Measurements from ENCODE around the gene ADCK2.
"Not testable (repeated sequence)": the region's sequence is repeated elsewhere in the genome, so short reads cannot be mapped to it uniquely, and the experiment has no call there.

The ADCK2 gene

DNA sequence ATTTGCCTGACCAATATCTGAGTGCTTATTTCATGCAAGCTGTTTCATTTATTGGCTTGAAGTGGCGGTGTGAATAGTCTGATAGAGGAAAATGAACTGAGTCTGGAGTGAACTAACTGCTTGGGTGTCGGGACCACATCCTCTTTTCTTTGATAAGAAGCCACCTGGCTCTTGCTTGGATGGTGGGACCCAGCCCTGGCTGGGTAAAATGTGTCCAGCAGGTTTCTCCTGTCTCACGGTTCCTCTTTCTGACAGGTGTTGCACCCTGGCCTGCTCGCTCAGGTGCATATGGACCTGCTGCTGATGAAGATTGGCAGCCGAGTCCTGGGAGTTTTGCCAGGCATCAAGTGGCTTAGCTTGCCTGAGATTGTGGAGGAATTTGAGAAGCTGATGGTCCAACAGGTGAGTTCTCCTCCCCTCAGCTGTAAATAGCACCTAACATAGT is 1.6 kb downstream of the ADCK2 start:
- no peak for DNase-seq

DNA sequence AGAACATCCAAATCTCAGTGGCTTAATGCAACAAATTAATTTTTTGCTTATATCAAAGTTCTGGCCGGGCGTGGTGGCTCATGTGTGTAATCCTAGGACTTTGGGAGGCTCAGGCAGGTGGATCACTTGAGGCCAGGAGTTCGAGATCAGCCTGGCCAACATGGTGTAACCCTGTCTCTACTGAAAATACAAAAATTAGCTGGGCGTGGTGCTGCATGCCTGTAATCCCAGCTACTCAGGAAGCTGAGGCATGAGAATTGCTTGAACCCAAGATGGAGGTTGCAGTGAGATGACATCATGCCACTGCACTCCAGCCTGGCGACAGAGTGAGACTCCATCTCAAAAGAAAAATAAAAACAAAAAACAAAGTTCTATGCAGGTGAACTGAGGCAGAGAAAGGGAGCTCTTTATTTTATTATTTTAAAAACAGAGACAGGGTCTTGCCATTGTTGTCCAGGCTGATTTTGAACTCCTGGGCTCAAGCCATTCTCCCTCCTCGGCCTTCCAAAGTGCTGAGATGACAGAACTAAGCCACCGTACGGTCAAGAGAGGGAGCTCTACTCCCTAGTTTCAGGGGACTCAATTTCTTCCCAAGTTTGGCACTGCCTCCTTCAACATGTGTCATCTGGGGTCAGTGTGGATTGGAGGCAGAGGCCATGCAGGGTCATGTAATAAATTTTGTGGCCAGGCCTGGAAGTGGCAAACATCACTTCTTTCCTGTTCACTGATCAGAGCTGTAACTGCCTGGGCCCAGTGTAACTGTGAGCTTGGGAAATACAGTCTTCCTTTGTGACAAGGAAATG is 2.4 kb downstream of the ADCK2 start:
- DNase-seq, result peak; percentile 57

DNA sequence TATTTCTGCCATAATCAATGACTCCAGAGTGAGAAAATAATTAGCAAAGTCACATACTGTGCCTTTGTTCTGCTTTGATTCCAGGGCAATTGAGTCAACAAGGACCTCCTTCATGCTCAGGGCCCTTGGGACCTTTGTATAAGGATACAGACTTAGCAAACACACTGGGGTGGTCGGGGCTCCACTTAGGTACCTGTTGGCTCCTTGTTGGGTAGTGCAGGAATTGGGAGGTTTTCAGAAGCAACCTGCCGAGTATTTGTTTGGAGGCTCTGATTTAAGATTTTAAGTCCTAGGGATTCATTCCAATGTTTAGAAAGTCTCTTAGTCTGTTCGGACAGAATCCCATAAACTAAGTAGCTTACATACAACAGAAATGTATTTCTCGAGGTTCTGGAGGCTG is 3.0 kb downstream of the ADCK2 start:
- DNase-seq, result no peak

DNA sequence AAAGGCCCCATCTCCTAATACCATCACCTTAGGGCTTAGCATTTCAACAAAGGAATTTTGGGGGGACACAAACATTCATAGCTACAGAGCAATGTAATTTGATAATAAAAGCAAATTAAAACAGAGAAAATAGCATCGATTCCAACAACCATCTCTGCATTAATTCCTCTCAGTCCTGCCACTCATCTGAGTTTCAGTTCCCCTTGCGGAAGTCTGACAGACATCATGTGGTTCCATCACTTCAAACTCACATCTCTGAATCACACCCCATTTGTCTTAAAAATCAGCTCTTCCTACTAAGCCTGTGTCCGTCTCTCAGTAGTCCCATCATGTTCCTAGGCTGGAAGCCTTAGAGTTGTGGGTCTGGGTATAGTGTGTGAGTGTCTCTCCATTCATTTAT is 3.6 kb downstream of the ADCK2 start:
- DNase-seq, result no peak

DNA sequence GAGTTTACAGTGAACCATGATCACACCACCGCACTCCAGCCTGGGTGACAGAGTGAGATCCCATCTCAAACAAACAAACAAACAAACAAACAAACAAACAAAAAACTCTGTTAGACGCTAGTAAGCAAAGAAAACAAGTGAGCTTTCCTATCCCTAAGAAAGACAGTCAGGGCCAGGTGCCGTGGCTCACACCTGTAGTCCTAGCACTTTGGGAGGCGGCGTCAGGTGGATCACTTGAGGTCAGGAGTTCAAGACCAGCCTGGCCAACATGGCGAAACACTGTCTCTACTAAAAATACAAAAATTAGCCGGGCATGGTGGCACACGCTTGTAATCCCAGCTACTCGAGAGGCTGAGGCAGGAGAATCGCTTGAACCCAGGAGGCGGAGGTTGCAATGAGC is 4.2 kb downstream of the ADCK2 start:
- not testable (repeated sequence) for DNase-seq

DNA sequence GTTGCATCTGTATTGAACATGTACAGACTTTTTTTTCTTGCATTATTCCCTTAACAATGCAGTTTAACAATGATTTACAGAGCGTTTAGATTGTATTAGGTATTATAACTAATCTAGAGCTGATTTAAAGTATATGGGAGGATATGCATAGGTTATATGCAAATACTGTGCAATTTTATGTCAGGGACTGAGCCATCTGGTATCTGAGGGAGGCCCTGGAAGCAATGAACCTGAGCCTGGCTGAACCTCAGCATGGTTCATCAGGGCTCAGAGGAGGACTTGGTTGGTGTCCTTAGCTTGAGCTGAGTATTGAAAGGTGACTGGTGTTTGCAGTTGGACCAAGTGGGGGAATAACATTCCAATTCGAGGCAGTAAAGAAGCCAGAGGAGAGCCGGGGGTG is 4.8 kb downstream of the ADCK2 start:
- DNase-seq, result no peak

DNA sequence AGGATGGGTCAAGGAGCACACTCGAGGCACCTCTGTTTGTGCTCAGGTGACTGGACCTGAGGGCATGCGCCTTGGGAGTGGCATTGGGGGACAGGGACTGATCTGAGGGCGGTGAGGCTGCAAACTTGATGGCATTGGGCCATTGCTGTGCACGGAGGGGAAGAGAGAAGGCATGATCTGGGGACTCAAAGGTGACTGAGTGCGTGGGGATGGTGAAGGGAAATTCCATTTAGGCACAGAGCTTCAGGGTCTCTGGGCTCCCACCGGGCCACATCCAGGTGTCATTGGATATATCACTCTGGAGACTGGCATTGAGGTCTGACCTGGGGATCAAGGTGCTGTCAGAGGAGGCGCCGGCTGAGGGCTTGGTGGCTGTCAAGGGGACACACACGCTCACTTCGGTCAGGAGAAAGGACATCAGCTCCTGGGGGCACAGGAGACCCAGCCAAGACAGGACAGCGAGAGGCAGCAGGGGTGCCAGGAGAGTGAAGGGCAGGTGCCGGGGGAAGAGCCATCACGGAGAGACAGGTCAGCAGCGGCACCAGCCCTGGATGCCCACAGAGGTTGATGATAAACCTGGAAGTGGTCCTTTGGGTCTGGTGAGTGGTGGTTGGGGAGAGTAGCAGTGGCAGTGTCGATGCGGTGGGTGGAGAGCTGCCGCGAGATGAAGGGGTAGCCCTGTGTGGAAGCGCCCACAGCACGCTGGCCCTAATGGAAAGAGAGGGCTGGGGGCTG is 5.5 kb downstream of the ADCK2 start:
- DNase-seq, result no peak

DNA sequence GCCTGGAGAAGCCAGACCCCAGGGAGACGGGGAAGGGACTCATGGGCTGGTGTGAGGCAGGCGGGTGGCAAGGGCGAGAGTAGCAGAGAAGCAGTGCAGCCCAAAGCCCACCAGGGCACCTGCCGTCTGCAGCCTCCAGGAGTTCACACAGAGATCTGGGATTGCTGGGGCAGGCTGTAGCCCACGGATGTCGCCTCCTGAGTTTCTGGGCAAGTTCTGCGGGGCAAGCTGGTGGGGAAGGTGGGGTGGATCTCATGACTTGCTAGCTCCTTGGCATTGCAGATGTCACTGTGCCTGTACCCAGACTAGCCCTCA is 6.0 kb downstream of the ADCK2 start:
- no peak for DNase-seq

DNA sequence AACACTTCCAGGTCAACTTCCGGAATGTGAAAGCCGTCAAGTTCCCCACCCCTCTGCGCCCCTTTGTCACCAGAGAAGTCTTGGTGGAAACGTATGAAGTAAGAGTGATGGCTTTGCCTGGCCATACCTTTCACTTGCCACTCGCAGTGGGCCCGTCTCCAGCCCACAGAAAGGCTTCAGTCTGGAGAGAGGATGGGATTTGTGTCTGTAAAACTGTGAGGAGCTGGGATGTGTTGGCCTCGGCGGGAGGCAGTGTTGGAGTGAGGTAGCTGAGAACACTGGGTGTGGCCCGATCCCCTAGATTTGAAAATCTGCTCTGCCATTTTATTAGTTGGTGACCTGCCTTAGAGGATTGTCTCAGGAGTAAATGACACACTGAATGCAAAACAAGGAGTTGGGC is 6.4 kb downstream of the ADCK2 start:
- DNase-seq, result no peak

DNA sequence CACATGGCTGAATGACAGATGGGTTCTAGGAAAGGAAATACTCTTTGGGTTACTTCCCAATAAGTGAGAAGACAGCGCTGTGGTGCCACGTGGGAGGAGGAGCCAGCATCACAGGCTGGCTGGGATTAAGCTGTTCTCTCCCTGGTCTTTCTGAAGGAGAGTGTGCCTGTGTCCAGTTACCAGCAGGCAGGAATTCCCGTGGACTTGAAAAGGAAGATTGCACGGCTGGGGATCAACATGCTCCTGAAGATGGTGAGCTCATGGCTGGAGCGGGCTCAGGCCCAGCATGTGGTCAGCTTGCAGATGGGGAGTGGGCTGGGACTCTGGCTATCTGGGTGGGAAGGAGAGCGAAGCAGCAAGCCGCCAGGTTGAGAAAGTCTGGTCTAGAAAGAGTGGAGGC is 8.1 kb downstream of the ADCK2 start:
- DNase-seq, result no peak

DNA sequence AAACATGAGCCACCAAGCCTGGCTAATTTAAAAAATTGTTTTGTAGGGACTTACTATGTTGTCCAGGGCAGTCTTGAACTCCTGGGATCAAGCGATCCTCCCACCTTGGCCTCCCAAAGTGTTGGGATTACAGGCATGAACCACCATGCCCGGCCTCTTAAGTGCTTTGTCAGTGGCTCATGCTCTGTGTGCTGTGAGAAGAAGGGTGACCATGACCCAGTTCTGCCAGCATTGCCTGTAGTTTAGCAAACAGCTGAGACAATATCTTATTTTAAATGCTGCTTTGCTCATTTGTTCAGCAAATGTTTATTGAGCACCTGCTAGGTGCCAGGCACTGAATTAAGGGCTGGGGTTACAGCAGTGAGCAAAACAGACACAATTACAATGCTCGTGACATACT is 9.0 kb downstream of the ADCK2 start:
- no peak for DNase-seq

DNA sequence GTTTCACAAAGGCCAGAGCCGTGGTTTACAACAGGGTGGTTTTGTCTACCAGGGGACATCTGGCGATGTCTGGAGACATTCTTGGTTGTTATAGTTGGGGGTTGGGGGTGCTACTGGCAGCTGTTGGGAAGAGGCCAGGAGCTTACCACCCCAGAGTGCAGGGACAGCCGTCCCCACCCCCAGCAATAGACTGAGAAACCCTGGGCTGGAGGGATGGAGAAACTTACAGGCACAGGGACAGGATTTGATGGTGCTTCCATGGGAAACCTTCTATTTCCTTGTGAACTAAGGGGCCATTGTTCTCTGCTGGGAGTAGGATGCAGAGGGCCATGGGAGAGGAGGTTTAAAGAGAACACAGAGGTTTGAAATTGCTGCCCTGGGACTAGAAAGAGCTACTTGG is 10.9 kb downstream of the ADCK2 start:
- no peak for DNase-seq

DNA sequence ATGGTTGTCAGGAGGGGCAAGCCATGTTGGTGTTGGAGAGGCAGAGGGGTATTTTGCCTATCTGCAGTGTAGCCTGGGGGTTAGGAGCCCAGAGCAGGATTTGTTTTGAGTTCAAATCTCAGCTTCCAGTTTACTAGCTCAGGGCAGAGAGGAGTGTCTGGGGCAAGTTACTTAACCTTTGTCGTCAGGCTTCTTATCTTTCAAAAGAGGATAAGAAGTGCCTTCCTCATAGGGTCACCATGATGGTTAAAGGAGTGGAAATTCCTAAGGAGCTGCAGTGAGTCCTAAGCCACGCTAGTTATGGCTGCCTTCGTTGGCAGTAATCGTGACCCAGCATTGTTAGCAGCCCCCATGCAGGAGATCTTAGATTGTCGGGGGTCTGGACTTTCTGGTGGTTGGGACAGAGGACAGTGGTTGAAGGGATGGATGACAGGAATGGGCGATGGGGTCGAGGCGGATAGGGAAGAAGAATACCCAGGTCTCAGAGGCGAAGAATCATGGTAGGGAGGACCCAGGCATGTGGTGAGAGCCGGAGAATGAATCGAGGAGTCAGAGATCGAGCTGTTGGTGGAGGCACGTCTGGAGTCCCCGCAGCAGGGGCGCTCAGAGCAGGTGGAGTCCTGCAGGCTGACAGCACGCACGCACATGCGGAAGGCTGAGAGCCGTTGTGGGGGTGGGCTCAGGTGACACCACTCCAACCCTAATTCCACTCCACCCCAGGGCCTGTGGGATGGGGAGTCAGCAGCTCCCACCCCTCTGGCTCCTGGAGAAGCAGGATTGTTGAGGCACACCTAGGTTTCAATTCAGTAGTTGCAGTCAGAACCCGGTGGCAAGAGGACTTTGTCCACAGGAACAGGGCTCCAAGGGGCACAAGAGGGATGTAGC is 11.6 kb downstream of the ADCK2 start:
- DNase-seq, result no peak

DNA sequence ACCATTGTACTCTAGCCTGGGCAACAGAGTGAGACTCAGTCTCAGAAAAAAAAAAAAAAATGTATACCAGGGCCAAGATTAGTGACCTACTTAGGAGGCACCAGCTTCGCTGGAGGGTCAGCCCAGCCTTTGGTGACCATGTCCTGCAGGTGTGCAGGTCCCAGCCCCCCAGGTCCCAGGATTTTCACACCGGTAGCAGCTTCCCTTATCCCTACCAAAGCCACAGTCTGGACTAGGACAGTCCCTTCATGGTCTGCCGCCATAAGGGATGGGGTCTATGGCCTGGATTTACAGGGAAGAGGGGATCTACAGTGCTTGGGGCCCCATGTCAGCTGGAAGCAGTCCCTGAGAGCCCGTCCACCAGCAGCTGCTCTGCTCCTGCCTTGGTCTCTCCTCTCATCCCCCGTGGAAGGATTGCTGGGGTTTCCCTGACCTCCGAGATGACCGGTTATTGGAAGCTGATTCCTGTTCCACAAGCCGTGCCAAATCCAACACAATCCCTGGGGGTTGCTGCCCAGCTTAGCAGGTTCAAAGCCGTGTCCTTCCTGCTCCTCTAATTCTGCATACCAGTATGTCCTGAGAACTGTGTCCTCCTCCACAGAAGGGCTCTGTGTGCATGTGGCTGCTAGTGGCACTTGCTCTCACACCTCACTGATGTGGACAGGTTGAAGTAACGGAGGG is 12.8 kb downstream of the ADCK2 start:
- DNase-seq, result no peak

DNA sequence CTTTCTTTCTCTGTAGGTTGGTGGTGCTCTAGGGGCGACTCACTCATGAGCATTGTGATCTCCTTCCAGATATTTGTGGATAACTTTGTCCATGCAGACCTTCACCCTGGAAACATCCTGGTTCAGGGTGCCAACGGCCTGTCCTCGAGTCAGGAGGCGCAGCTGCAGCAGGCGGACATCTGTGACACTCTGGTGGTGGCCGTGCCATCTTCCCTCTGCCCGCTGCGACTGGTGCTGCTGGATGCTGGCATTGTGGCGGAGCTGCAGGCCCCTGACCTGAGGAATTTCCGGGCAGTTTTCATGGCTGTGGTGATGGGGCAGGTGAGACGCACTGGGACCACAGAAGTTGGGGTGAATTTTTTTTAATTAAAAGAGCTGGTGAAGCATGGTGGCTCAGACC is 14.2 kb downstream of the ADCK2 start:
- DNase-seq, result no peak

DNA sequence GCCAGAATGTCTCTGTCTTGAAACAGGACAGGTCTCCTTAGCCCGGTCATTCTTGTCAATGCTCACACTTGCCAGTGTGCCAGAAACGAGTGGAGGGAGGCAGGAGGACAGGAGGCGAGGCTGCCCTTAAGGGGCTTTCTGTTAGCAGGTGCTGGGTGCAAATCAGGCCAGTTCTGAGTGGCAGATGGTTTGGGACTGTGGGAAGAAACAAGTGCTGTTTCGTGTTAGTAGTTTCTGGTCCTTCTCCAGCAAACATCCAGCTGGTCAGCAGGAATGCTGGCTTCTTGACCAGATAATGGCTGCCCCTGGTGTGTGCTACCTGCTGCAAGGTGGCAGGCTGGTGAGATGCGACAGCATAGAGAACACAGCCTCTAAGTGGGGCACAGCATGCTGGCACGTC is 15.6 kb downstream of the ADCK2 start:
- DNase-seq, result no peak

DNA sequence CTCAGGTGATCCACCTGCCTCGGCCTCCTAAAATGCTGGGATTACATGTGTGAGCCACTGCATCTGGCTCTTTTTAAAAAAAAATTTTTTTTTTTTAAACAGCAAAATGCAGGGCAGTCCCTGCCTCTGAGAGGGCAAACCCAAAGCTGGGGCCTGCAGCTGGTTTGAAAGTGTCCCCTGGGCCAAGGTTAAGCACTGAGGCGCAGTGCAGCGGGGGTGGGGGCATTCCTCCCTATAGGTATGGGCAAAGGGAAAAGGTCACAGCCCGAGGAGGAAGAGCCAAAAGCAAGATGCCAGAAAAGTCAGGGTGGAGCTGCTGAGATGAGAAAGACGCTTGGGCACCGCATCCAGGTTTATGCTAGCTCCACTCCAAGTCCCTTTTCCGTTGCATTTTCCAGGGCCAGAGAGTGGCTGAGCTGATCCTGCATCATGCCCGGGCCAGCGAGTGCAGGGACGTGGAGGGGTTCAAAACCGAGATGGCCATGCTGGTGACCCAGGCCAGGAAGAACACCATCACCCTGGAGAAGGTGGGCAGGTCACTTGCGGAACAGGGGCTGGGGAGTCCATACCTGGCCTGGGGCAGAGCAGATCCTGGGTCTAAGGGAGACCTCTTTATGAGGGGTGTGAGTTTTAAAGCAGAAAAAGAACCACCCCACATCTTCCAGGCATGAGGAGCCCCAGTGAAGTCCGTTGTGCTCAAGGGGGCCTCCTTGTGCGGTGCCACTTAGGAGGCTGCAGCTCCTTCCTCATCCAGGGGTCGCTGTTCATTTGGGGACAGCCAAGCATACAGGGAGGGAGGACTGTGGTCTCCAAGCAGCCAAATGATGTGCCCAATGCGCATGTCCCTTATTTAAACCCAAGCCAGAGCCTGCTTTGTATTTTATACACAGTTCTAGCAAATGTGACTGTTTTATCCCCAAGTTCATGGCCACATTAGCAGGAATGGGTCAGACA is 16.7 kb downstream of the ADCK2 start:
- DNase-seq, result no peak

DNA sequence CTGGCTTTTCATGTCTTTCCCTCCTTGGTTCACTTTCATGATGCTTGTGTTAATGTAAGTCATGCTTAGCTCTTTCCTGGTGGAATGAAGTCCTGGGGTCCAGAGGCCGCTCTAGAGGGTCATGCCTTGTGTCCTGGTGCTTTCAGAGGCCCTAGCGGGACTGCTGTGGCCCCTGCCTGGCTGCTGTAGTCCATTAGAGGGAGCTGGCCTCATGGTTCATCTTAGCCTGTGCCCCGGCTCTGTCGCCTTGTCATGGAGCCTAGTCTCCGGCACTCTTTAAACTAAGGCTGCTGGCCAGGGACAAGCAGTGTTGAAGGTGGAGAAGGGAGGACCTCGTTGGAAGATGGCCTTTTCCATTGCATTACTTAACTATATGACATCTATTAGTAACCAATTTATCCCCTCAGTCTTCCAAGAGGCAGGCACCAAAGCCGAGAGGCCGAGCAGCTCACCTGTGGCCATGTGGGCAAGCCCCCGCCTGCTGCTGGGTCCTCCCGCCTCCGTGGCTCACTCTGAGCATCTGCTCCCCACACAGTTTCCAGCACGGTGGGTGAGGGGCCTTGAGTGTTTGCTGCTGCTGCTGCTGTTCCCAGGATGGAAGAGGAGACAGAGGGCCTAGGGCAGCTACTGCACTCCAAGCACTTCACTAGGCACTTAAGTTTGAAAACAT is 18.8 kb downstream of the ADCK2 start:
- DNase-seq, result no peak

DNA sequence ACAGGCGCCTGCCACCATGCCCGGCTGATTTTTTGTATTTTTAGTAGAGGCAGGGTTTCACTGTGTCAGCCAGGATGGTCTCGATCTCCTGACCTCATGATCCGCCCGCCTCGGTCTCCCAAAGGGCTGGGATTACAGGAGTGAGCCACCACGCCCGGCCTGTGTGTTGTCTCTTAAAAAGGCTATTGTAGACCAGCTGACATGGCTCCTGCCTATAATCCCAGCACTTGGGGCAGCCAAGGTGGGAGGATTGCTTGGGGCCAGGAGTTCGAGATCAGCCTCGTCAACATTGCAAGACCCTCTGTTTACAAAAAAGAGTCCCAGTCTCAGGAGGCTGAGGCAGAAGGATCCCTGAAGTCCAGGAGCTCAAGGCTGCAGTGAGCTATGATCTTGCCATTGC is 21.1 kb downstream of the ADCK2 start:
- DNase-seq, result not testable (repeated sequence)

DNA sequence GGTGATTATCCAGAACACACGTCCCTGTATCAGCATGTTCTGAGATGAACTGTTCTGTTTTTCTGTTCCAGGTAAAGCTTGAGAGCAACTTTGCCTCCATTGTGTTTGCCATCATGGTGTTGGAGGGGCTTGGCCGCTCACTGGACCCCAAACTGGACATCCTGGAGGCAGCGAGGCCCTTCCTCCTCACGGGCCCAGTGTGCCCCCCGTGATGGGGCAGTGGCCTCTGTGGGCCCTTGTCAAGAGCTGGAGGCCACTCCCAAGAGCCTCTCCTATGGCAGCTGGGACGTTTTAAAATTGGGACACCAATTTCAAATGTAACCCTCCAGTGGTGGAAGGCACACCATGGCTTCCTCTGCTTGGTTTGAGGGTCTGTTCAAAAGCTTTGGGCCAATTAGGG is 21.8 kb downstream of the ADCK2 start:
- DNase-seq, result no peak

DNA sequence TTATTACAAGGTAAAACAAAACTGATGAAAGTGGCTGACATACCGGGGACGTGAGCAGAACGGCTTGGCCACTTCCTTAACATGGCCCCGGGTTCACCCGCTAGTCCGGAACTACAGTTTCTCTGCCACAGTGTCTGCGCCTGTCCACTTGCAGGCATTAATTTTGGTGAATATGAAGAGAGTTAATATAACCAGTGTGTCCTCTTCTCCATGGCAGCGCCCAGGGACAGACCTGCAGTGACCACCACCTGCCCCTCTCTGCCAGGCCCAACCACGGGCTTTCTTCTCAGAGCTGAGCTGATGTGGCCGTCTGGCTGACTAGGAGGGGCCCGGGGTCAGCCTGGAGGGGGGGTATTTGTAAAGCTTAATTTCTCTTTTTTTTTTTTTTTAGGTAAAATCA is 22.6 kb downstream of the ADCK2 start:
- DNase-seq, result no peak

Measured in fibroblast of skin of back (primary cell).